GM06990 (cell line): ENCODE data around the gene SLC17A4.

Source experiments
- DNase-seq: peaks from one replicate; pipeline ENCODE4 v3.0.0-alpha.2; 2011; ENCODE audit not compliant: insufficient read length; ENCODE audit errors: extremely low read depth
- H3K27me3 ChIP-seq: replicated peaks from 2 replicates; pipeline ENCODE4 v1.6.0; 2011; ENCODE audit warnings: low read length; ENCODE audit not compliant: control insufficient read depth, insufficient read depth
- H3K36me3 ChIP-seq: 2 replicates; pipeline ENCODE4 v1.5.1; 2011; ENCODE audit warnings: low read length; ENCODE audit not compliant: control insufficient read depth, insufficient read depth
- H3K4me3 ChIP-seq: replicated peaks from 2 replicates; pipeline ENCODE4 v1.5.1; 2011; ENCODE audit warnings: low read depth, mild to moderate bottlenecking, control low read depth, low read length
- CTCF ChIP-seq: IDR thresholded peaks from 2 replicates; pipeline ENCODE4 v1.5.1; 2011; ENCODE audit warnings: low read length, control low read depth, mild to moderate bottlenecking, inconsistent platforms; ENCODE audit not compliant: insufficient read depth, poor library complexity, severe bottlenecking

Gene SLC17A4

GRCh38 chr6:25714765-25715164 lies 39.8 kb upstream of the SLC17A4 start:
- Histone ChIP-seq H3K27me3 (no peaks in the 10 kb centered on the region; the same call in none of the 2 replicates), H3K36me3 (no peaks in the 10 kb centered on the region), H3K4me3 (no peak overlapping the region)
- TF ChIP-seq CTCF = no peak
- no peak for DNase-seq

GRCh38 chr6:25715794-25716193 lies 38.7 kb upstream of the SLC17A4 start:
- H3K4me3 ChIP-seq = no peak overlapping the region

GRCh38 chr6:25717866-25718740 lies 36.4 kb upstream of the SLC17A4 start:
- Histone ChIP-seq H3K4me3 (no peak overlapping the region), H3K27me3 (no peaks in the 10 kb centered on the region; the same call in none of the 2 replicates), H3K36me3 (no peaks in the 10 kb centered on the region)
- DNase-seq = no peak
- TF ChIP-seq CTCF = peak; percentile 57

More at GRCh38 chr6:25715794-25716193, 38.7 kb upstream of the SLC17A4 start:
- no peak for DNase-seq
- H3K27me3 ChIP-seq = no peaks in the 10 kb centered on the region; the same call in none of the 2 replicates
- TF ChIP-seq CTCF = no peak
- no peaks in the 10 kb centered on the region for H3K36me3 ChIP-seq

GRCh38 chr6:25726122-25726911 lies 28.2 kb upstream of the SLC17A4 start:
- no peak overlapping the region for H3K4me3 ChIP-seq
- no peak for TF ChIP-seq CTCF
- DNase-seq = no peak
- no peaks in the 10 kb centered on the region for H3K36me3 ChIP-seq
- no peaks in the 10 kb centered on the region for H3K27me3 ChIP-seq

- Histone ChIP-seq H3K27me3 (no peaks in the 10 kb centered on the region), H3K36me3 (no peaks in the 10 kb centered on the region), H3K4me3 (no peak overlapping the region)
- DNase-seq = no peak
- no peak for TF ChIP-seq CTCF
These were observed 27.5 kb upstream of the SLC17A4 start for GRCh38 chr6:25727028-25727427.
